ENCODE results near the gene DCAF10.
"Not testable (repeated sequence)": the region's sequence is repeated elsewhere in the genome, so short reads cannot be mapped to it uniquely, and the experiment has no call there.

Gene DCAF10
- long read RNA-seq, donor 1, partial matches to known transcripts = 0 of 1 reads
- long read RNA-seq, donor 1, other reads (novel, unspliced or antisense) = 0 of 1 reads
- long read RNA-seq, donor 2, partial matches to known transcripts = 0 of 4 reads
- long read RNA-seq, donor 2, other reads (novel, unspliced or antisense) = 0 of 4 reads
- long read RNA-seq, donor 3, transcript DCAF10-202 (7 exons, 3,862 nt) = major isoform, 5 of 5 reads
- long read RNA-seq, donor 3, partial matches to known transcripts = 0 of 5 reads
- long read RNA-seq, donor 3, other reads (novel, unspliced or antisense) = 0 of 5 reads
- long read RNA-seq, donor 4, transcript DCAF10-202 (7 exons, 3,862 nt) = major isoform, 6 of 6 reads
- long read RNA-seq, donor 4, partial matches to known transcripts = 0 of 6 reads
- long read RNA-seq, donor 4, other reads (novel, unspliced or antisense) = 0 of 6 reads
- long read RNA-seq, donor 5, partial matches to known transcripts = 0 of 1 reads
- long read RNA-seq, donor 5, other reads (novel, unspliced or antisense) = 0 of 1 reads
- long read RNA-seq, donor 6, partial matches to known transcripts = 0 of 4 reads
- long read RNA-seq, donor 6, other reads (novel, unspliced or antisense) = 0 of 4 reads
- long read RNA-seq, donor 7, transcript DCAF10-202 (7 exons, 3,862 nt) = major isoform, 5 of 5 reads
- long read RNA-seq, donor 7, partial matches to known transcripts = 0 of 5 reads
- long read RNA-seq, donor 7, other reads (novel, unspliced or antisense) = 0 of 5 reads
- long read RNA-seq, donor 8, partial matches to known transcripts = 0 of 3 reads
- long read RNA-seq, donor 8, other reads (novel, unspliced or antisense) = 0 of 3 reads

GRCh38 chr9:37800631-37801286, at the start of gene DCAF10:
Gene DCAF10 (plus strand): TSS chr9:37800797. CDS start chr9:37800867, 70 bp downstream.
- peak; percentile 95 for DNase-seq

DNA sequence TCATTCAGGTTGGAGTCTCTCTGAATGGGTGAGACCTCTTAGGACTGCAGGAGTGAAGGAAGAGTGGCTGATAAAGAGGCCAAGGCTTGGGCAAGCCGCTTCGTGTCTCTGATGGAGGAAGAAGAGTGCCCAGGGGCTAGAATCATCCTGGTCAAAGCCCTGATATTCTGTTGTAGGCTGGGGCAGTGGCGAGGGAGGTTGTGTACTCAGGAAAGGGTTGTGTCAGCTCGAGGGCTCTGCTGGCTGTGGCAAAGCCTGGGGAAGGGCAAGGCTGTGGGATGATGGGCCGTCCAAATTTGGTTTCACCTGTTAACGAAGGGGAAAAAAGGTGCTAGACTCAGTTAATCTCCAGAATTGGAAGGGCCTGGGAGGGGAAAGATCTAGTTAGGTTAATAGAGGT, 49.4 kb upstream of the DCAF10 start:
- no peak for DNase-seq

GRCh38 chr9:37751704-37752103, 48.9 kb upstream of the DCAF10 start:
- not testable (repeated sequence) for DNase-seq

- DNase-seq = not testable (repeated sequence)
These were observed 48.5 kb upstream of the DCAF10 start for GRCh38 chr9:37752112-37752511.

DNA sequence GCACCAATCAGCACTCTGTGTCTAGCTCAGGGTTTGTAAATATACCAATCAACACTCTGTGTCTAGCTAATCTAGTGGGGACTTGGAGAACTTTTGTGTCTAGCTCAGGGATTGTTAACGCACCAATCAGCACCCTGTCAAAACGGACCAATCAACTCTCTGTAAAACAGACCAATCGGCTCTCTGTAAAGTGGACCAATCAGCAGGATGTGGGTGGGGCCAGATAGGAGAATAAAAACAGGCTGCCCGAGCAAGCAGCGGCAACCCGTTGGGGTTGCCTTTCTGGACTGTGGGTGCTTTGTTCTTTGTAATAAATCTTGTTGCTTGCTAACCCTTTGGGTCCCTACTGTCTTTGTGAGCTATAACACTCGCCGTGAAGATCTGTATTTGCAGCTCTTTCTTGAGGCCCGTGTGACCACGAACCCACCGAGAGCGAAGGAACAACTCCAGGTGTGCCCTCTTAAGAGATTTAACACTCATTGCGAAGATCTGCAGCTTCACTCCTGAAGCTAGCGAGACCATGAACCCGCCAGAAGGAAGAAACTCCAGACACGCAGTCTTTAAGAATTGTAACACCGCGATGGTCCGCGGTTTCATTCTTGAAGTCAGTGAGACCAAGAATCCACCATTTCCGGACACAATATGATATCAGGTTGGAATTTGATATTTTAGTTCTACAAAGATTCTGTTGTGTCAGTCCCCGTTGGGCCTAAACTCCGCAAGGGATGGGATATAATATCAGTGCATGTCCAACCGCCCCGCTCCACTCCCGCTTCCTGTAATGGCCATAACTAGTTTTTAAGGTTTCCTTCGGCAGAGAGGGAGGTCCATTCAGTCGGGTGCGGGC, 47.7 kb upstream of the DCAF10 start:
- no peak for DNase-seq

GRCh38 chr9:37753489-37754190, 47.0 kb upstream of the DCAF10 start, which contains the start of gene TRMT10B:
Gene TRMT10B (plus strand): TSS chr9:37753805. CDS start chr9:37761932, 8,127 bp downstream.
- peak; percentile 65 for DNase-seq

DNA sequence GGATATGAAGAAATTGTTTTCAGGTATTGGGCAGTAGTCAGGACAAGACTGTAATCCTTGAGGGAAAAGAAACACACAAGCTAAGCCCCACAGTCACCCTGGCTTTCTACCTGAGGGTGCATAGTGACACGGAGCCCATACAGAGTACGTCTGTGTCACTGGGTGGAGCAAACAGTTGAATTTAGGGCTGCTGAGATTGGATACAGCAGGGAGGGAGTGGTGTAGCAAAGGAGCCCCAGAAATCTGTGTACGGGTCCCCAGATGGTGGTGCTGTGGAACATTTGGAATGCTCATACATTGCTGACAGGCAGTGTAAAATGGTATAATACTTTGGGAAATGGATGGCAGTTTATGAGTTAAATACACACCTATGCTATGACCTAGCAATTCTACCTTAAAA, 41.9 kb upstream of the DCAF10 start:
- no peak for DNase-seq

DNA sequence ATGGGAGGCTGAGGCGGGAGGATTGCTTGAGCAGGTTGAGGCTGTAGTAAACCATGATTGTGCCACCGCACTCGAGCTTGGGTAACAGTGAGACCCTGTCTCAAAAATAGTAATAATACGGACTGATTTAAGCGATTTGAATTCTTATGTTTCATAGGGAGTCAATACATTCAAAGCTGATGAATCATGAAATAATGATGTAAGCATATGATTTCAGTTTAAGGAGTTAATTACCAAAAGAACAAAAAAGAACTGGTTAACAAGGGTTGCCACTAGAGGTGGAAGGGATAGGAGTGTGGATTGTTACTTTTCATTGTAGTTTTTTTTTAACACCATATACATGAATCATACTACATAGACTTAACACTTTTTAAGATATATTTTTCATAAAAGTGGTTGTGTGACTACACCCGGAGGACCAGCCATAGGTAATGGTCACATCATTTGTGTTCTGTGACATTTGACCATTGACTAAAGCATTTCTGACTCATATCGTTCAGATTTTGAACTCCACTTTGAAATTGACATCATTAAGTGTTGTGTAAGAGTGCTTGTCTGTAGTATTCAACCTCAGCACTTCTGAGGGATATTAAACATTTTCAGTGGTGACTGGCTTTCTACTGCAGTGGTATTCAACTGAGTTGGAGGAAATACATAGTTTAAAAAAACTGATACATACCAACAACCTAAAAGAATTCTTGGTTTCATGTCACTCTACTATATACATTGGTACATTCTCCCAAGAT, 40.0 kb upstream of the DCAF10 start:
- no peak for DNase-seq

DNA sequence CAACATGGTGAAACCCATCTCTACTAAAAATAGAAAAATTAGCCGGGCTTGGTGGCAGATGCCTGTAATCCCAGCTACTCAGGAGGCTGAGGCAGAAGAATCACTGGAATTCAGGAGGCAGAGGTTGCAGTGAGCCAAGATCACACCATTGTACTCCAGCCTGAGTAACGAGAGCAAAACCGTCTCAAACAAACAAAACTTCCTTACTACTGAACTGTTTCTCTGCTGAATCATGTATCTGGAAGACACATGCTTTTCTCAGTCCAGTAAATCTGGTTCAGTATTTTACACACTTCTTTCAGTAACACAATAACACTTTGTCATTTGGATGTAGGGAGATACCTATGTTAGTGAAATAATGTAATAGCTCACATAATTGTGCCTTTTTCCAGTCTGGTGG, 39.1 kb upstream of the DCAF10 start:
- DNase-seq = no peak

GRCh38 chr9:37765263-37765662, 35.3 kb upstream of the DCAF10 start:
- DNase-seq = not testable (repeated sequence)

DNA sequence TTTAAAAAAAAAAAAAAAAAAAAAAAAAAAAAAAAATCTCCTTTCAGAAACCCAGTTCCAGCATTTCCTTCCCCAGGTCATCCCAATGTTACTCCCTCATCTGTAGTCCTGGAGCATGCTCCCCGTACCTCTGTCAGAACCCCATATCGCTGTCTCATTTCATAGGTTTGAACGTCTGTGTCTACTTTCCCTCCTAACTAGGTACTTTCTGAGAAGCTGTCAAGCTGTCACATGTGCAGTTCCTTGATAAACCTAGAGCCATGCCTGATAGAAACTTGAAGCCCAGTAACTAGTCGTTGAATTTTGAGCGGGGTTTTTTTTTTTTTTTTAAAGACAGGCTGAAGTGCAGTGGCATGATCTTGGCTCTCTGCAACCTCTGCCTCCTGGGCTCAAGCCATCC, 31.3 kb upstream of the DCAF10 start:
- no peak for DNase-seq

DNA sequence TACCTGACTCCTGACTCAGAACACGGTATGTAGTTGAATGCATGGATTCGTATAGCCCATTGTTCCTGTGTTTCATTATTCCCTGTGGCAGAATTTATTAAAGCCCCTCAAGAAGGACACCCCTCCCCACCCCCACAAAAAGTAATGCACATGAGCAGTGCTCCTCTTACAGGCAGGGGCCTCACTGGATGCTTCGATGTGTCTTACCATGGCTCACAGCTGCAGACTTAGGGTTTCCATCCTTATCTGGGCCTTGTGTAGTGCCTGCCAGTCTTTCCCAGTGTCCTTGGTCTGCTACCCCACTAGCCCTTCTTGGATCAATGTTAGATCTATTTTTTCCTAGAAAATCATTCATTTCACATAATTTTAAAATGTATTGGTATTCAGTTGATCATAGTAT, 30.6 kb upstream of the DCAF10 start:
- DNase-seq = no peak

- DNase-seq = no peak
These were observed 25.2 kb upstream of the DCAF10 start for GRCh38 chr9:37775216-37775919.

DNA sequence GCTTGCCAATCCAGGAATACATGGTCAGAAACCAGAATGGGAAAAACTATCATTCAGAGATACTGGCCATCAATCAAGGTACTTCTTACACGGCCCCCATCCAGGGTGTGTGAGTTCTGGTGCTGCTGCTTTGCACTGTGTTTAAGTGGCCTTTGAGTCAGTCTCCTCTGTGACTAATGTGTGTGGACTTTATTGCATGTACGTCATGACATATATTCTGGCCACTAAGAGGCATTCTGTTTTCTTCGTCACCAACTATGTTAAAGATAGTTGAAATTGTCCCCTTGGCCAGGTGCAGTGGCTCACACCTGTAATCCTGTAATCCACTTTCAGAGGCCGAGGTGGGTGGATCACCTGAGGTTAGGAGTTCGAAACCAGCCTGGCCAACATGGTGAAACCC, 24.3 kb upstream of the DCAF10 start:
- DNase-seq = no peak

DNA sequence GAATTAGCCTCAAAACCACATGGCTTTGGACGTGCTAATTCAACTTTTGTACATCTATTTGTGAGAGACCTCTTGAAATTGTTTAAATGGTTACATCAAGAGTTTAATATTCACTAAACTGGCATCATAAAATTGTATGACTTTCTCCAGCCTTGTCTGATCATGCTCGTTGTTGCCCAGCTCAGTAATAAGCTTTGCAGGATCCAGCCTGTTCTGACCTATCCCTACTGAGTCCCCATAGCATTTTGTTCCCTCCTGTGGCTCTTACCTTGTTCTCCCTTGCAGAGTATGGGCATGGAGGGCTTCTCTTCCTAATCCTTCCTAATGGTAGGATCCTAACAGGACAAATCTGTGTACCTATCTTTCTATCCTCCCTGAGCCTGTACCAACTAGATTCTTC, 22.1 kb upstream of the DCAF10 start:
- DNase-seq = no peak

DNA sequence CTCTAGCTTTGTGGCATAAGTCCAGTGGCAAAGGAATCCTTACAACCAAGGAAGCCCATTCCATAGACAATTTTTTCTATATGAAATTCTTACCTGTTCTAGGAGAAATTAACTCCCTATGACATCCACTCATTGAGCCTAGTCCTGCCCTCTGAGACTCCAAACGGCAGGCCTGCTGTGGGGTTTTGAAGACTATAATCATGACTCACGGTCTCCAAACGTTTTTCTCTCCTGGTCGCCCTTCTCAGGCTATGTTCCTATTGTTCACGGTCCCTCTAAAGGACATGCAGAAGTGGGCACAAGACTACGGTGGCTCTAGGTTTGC, 16.3 kb upstream of the DCAF10 start:
- DNase-seq = no peak

GRCh38 chr9:37784616-37785483, 15.7 kb upstream of the DCAF10 start, which contains the start of gene EXOSC3:
Gene EXOSC3 (minus strand): TSS chr9:37785064. CDS start chr9:37785044, 20 bp downstream.
- peak; percentile 88 for DNase-seq

- no peak for DNase-seq
These were observed 13.5 kb upstream of the DCAF10 start for GRCh38 chr9:37787059-37787458.

DNA sequence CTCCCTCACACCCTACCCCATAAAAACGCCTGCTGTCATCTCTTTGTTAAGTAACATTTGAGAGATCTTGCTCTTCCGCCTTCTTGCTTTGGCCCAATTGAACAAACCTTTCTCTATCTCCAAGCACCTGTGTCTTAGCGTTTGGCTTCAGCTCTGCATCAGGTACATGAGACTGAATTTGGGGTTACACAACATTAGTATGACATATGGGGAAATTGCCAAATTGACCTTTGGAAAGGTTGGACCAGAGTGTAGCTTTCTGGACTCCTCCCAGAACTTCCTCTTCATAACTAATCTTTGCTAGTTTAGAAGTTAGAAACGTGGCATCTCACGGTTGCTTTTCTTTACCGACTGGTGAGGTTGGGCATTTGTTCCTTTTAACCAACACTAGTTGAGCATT, 12.3 kb upstream of the DCAF10 start:
- no peak for DNase-seq

All from right kidney (tissue), 9 donors.